ENCODE measurements around the gene RNF40. TPM values are rescaled to one million over a fixed set of nuclear protein-coding genes. Genes with fewer than 3 reads are reported as not detected.

Gene RNF40
- total and polyA plus RNA-seq, 2 experiments from 2014 or later: 70.4 to 75.3 TPM

GRCh38 chr16:30755955-30756780 is 6.0 kb upstream of the RNF40 start:
- TF ChIP-seq CTCF (IDR thresholded peaks at IDR 0.05; ENCODE audit: poor library complexity) (no peak), EZH2phosphoT487 (IDR thresholded peaks at IDR 0.05; ENCODE audit: low read depth, severe bottlenecking, unreplicated experiment) (no peak), EZH2 (IDR thresholded peaks at IDR 0.05; ENCODE audit: borderline replicate concordance) (no peak)
- H3K79me2 ChIP-seq: no peaks in the 10 kb centered on the region
- peaks cover 5% of the 10 kb centered on the region for H3K4me1 ChIP-seq (ENCODE audit: insufficient read depth)
- no peak overlapping the region for H3K27ac ChIP-seq
- no peaks in the 10 kb centered on the region for H3K36me3 ChIP-seq (replicated peaks; ENCODE audit: insufficient read depth, low read depth)
- no peak for DNase-seq (ENCODE audit: low spot score)
- H3K9me2 ChIP-seq (replicated peaks; ENCODE audit: insufficient read depth): no peaks in the 10 kb centered on the region
- no peak overlapping the region for H3K4me2 ChIP-seq
- no peaks in the 10 kb centered on the region for H3K27me3 ChIP-seq
- no peak overlapping the region for H3K4me3 ChIP-seq
- 96% methylated on average over 20 of the region's 20 CpGs for whole genome bisulfite sequencing (ENCODE audit: low lambda C conversion rate, missing lambda C conversion rate)
- H2AFZ ChIP-seq: no peak overlapping the region
- no peaks in the 10 kb centered on the region for H4K20me1 ChIP-seq (ENCODE audit: insufficient read depth, poor library complexity, severe bottlenecking)
- H3K9me3 ChIP-seq (ENCODE audit: low read depth): no peaks in the 10 kb centered on the region

DNA sequence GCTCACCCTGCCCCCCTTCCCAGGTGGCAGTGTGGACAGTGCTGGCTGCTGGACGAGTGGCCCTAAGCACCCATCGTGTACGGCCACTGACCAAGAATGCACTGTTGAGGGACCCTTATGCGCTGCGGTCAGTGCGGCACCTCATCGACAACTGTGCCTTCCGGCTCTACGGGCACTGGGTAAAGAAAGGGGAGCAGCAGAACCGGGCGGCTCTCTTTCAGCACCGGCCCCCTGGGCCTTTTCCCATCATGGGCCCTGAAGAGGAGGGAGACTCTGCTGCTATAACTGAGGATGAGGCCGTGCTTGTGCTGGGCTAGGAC is 5.4 kb upstream of the RNF40 start:
- 99% methylated on average over 13 of the region's 13 CpGs for WGBS (ENCODE audit: low lambda C conversion rate, missing lambda C conversion rate)

GRCh38 chr16:30757316-30757715 is 4.8 kb upstream of the RNF40 start:
- 92% methylated on average over 7 of the region's 7 CpGs for WGBS (ENCODE audit: low lambda C conversion rate, missing lambda C conversion rate)

More for the DNA sequence above, 5.4 kb upstream of the RNF40 start:
- no peak for TF ChIP-seq EZH2phosphoT487 (IDR thresholded peaks at IDR 0.05; ENCODE audit: low read depth, severe bottlenecking, unreplicated experiment)
- TF ChIP-seq CTCF (IDR thresholded peaks at IDR 0.05; ENCODE audit: poor library complexity): no peak
- TF ChIP-seq EZH2 (IDR thresholded peaks at IDR 0.05; ENCODE audit: borderline replicate concordance): no peak
- Histone ChIP-seq H3K4me1 (ENCODE audit: insufficient read depth) (peaks cover 6% of the 10 kb centered on the region), H4K20me1 (ENCODE audit: insufficient read depth, poor library complexity, severe bottlenecking) (no peaks in the 10 kb centered on the region), H3K27me3 (no peaks in the 10 kb centered on the region), H2AFZ (no peak overlapping the region), H3K9me3 (ENCODE audit: low read depth) (no peaks in the 10 kb centered on the region), H3K27ac (no peak overlapping the region), H3K4me2 (no peak overlapping the region), H3K36me3 (replicated peaks; ENCODE audit: insufficient read depth, low read depth) (no peaks in the 10 kb centered on the region), H3K79me2 (no peaks in the 10 kb centered on the region), H3K9me2 (replicated peaks; ENCODE audit: insufficient read depth) (no peaks in the 10 kb centered on the region), H3K4me3 (no peak overlapping the region)
- DNase-seq (ENCODE audit: low spot score): no peak

More at GRCh38 chr16:30757316-30757715, 4.8 kb upstream of the RNF40 start:
- no peak for TF ChIP-seq EZH2 (IDR thresholded peaks at IDR 0.05; ENCODE audit: borderline replicate concordance)
- no peak for TF ChIP-seq EZH2phosphoT487 (IDR thresholded peaks at IDR 0.05; ENCODE audit: low read depth, severe bottlenecking, unreplicated experiment)
- TF ChIP-seq CTCF (IDR thresholded peaks at IDR 0.05; ENCODE audit: poor library complexity): no peak
- Histone ChIP-seq H3K4me2 (no peak overlapping the region), H3K4me1 (ENCODE audit: insufficient read depth) (peaks cover 6% of the 10 kb centered on the region), H3K9me3 (ENCODE audit: low read depth) (no peaks in the 10 kb centered on the region), H3K4me3 (no peak overlapping the region), H3K9me2 (replicated peaks; ENCODE audit: insufficient read depth) (no peaks in the 10 kb centered on the region), H3K27me3 (no peaks in the 10 kb centered on the region), H3K79me2 (peaks cover under 1% of the 10 kb centered on the region), H3K27ac (no peak overlapping the region), H4K20me1 (ENCODE audit: insufficient read depth, poor library complexity, severe bottlenecking) (no peaks in the 10 kb centered on the region), H3K36me3 (replicated peaks; ENCODE audit: insufficient read depth, low read depth) (no peaks in the 10 kb centered on the region), H2AFZ (no peak overlapping the region)
- no peak for DNase-seq (ENCODE audit: low spot score)
